Keratinocyte (primary cell): ENCODE data around the gene ECT2L. TPM values are rescaled to one million over a fixed set of nuclear protein-coding genes. Genes with fewer than 3 reads are reported as not detected.

Source experiments
- DNase-seq: peaks from one replicate; pipeline ENCODE4 v3.0.0-alpha.2; 2011; ENCODE audit warnings: low read depth, missing footprints, low spot score
- FAIRE-seq: peaks from 2 replicates; lab custom pipeline; 2011; peaks lifted over from hg19 to GRCh38; lab: Jason Lieb, UNC
- H2AFZ ChIP-seq: 2 replicates; pipeline ENCODE4 v1.6.0; 2012; ENCODE audit warnings: low read length, control low read depth, inconsistent platforms; ENCODE audit not compliant: control insufficient read depth
- H3K27ac ChIP-seq: 2 replicates; pipeline ENCODE4 v1.5.1; 2011; ENCODE audit warnings: low read length; ENCODE audit not compliant: control insufficient read depth, insufficient read depth
- H3K27me3 ChIP-seq: 3 replicates; pipeline ENCODE4 v1.6.0; 2011; ENCODE audit warnings: low read length; ENCODE audit not compliant: control insufficient read depth, insufficient read depth; ENCODE audit errors: extremely low read depth
- H3K36me3 ChIP-seq, 2 experiments: 2 replicates in 1 of 2; 3 replicates in 1 of 2; pipeline ENCODE4 v1.5.1; 2011; ENCODE audit warnings: low read length in 2 of 2, mild to moderate bottlenecking in 1 of 2; ENCODE audit not compliant: control insufficient read depth in 2 of 2, insufficient read depth in 2 of 2; ENCODE audit errors: extremely low read depth in 1 of 2
- H3K4me1 ChIP-seq: 3 replicates; pipeline ENCODE4 v1.5.1; 2011; ENCODE audit warnings: low read length; ENCODE audit not compliant: control insufficient read depth, insufficient read depth; ENCODE audit errors: extremely low read depth
- H3K4me2 ChIP-seq: 3 replicates; pipeline ENCODE4 v1.6.0; 2011; ENCODE audit warnings: low read depth, low read length; ENCODE audit not compliant: control insufficient read depth, insufficient read depth; ENCODE audit errors: extremely low read depth
- H3K4me3 ChIP-seq, 3 experiments: fragments of 200-600 bp in 1 of 3; sonication (generic) in 1 of 3; 2 replicates in 2 of 3; 3 replicates in 1 of 3; pipeline ENCODE4 v1.5.1; 2011 to 2016; ENCODE audit warnings: low read length in 3 of 3, mild to moderate bottlenecking in 3 of 3, control low read depth in 2 of 3, inconsistent platforms in 1 of 3, low read depth in 1 of 3, mixed read lengths in 1 of 3, mixed run types in 1 of 3, moderate library complexity in 1 of 3; ENCODE audit not compliant: control insufficient read depth in 2 of 3, insufficient read depth in 2 of 3; ENCODE audit errors: extremely low read depth in 1 of 3
- H3K79me2 ChIP-seq: 2 replicates; pipeline ENCODE4 v1.6.0; 2012; ENCODE audit warnings: low read length; ENCODE audit not compliant: control insufficient read depth, insufficient read depth
- H3K9ac ChIP-seq: 3 replicates; pipeline ENCODE4 v1.6.0; 2011; ENCODE audit warnings: low read length; ENCODE audit not compliant: control insufficient read depth, insufficient read depth; ENCODE audit errors: extremely low read depth
- H3K9me1 ChIP-seq: 3 replicates; pipeline ENCODE4 v1.6.0; 2011; ENCODE audit warnings: low read length; ENCODE audit not compliant: control insufficient read depth, insufficient read depth; ENCODE audit errors: extremely low read depth
- H3K9me3 ChIP-seq: 2 replicates; pipeline ENCODE4 v1.5.1; 2012; ENCODE audit warnings: low read depth, low read length; ENCODE audit not compliant: control insufficient read depth
- H4K20me1 ChIP-seq: 3 replicates; pipeline ENCODE4 v1.6.0; 2011; ENCODE audit warnings: low read length; ENCODE audit not compliant: control insufficient read depth, insufficient read depth; ENCODE audit errors: extremely low read depth
- EZH2 ChIP-seq: IDR thresholded peaks from one replicate; pipeline ENCODE4 v1.6.1; 2012; ENCODE audit warnings: inconsistent platforms, mild to moderate bottlenecking, low read length, moderate library complexity
- dilution Hi-C: fragments of 300-500 bp; cut with MboI; formaldehyde crosslinking; loops from one replicate; pipeline ENCODE4 v1.7.0; 2020; ENCODE audit warnings: low sequenced_read_pairs; ENCODE audit not compliant: extremely low pct_ligation_motif_present
- polyA plus RNA-seq, 5 experiments: library from polyadenylated mRNA; depleted of rRNA in 3 of 5; stranded (reverse) in 3 of 5; stranded (forward) in 1 of 5; unstranded in 1 of 5; fragments of >200 nt; gene quantifications; 1 replicate in 1 of 5; 2 replicates in 3 of 5; 3 replicates in 1 of 5; pipeline versions ENCODE4 v1.2.1 to v1.2.3, GENCODE V29; 2011 to 2012; ENCODE audit warnings: missing spikeins in 2 of 5, low read depth in 1 of 5, low replicate concordance in 1 of 5
- TF ChIP-seq, protein P1 (sequence below), 3 experiments: IDR thresholded peaks in 1 of 3; conservative IDR thresholded peaks in 1 of 3; optimal IDR thresholded peaks in 1 of 3; 2 replicates in 2 of 3; 3 replicates in 1 of 3; pipeline versions ENCODE3 to v1.5.1; 2011; ENCODE audit warnings: low read length in 3 of 3, mild to moderate bottlenecking in 3 of 3, moderate library complexity in 2 of 3, control low read depth in 1 of 3, inconsistent platforms in 1 of 3; ENCODE audit not compliant: insufficient read depth in 2 of 3; ENCODE audit errors: extremely low read depth in 1 of 3

ECT2L gene
- polyA plus RNA-seq, 1 donor (not counting 4 experiments of a cell fraction or from before 2014, with no cell fraction given) = 0.01 TPM

DNA sequence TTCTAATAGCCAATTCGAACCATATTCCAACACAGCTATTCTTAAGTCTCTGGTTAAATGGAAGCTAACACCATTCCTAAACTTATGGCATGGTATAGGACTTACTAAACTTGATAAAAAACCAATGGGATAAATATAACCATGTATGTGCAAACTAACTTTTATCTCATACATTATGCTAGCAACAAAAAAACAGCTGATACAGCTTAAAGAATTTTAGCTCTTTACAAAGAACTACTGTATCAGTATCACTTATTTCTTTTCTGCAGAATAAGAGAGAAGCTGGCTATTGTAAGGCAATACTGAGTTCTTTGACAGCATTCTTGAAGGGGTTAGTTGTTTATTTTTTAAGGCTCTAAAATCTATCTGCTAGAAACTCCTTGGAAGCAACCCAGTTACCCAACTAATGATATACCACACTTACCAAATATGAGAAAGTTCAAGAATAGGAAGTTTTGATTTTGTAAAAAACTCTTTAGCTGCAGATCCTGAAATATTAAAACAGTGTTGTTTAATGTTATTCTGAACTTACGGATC, 147.3 kb downstream of the ECT2L start:
- Histone ChIP-seq H3K36me3 (peaks cover 4 to 23% of the 10 kb centered on the region in 2 experiments), H3K9ac (no peak overlapping the region), H3K4me3 (no peak overlapping the region), H3K4me2 (no peak overlapping the region), H3K9me1 (no peaks in the 10 kb centered on the region), H3K27ac (no peak overlapping the region), H2AFZ (no peak overlapping the region), H3K9me3 (no peaks in the 10 kb centered on the region), H3K27me3 (no peaks in the 10 kb centered on the region), H4K20me1 (no peaks in the 10 kb centered on the region), H3K79me2 (peaks cover 20% of the 10 kb centered on the region), H3K4me1 (peaks cover 10% of the 10 kb centered on the region)
- no peak for TF ChIP-seq EZH2
- TF ChIP-seq, protein P1, sequence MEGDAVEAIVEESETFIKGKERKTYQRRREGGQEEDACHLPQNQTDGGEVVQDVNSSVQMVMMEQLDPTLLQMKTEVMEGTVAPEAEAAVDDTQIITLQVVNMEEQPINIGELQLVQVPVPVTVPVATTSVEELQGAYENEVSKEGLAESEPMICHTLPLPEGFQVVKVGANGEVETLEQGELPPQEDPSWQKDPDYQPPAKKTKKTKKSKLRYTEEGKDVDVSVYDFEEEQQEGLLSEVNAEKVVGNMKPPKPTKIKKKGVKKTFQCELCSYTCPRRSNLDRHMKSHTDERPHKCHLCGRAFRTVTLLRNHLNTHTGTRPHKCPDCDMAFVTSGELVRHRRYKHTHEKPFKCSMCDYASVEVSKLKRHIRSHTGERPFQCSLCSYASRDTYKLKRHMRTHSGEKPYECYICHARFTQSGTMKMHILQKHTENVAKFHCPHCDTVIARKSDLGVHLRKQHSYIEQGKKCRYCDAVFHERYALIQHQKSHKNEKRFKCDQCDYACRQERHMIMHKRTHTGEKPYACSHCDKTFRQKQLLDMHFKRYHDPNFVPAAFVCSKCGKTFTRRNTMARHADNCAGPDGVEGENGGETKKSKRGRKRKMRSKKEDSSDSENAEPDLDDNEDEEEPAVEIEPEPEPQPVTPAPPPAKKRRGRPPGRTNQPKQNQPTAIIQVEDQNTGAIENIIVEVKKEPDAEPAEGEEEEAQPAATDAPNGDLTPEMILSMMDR (optimal IDR thresholded peaks at IDR 0.05 in 1 of 3, IDR thresholded peaks at IDR 0.05 in 1 of 3, conservative IDR thresholded peaks at IDR 0.05 in 1 of 3; ENCODE audit: extremely low read depth in 1 of 3, insufficient read depth in 2 of 3, low read length in 3 of 3) = no peak
- dilution Hi-C loops = no loop called here
- no peak for FAIRE-seq
- DNase-seq = no peak

DNA sequence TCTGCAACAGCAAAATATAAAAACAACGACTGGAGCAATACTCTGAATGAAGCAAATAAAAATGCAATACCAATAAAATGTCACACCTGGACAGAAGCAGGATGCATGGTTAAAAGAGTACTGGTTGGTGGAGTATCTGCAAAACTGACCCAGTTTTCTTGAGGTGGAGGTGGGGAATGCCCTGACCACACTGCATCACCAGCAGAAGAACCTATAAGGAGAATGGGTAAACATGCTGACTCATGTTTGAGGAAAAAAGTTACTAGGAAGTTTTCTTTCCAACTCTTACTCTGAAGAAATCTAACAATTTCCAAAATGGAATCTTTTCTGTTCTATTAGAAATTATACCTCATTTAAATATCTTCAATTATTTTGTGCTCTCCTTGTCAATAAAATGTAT, 148.5 kb downstream of the ECT2L start:
- Histone ChIP-seq H2AFZ (no peak overlapping the region), H3K9ac (no peak overlapping the region), H4K20me1 (no peaks in the 10 kb centered on the region), H3K4me3 (no peak overlapping the region), H3K9me3 (no peaks in the 10 kb centered on the region), H3K4me1 (peaks cover 20% of the 10 kb centered on the region), H3K4me2 (no peak overlapping the region), H3K27me3 (no peaks in the 10 kb centered on the region), H3K9me1 (no peaks in the 10 kb centered on the region), H3K36me3 (peaks cover 4 to 23% of the 10 kb centered on the region in 2 experiments), H3K27ac (peak overlapping the region; percentile 58), H3K79me2 (peaks cover 32% of the 10 kb centered on the region)
- no peak for FAIRE-seq
- TF ChIP-seq, protein P1 (optimal IDR thresholded peaks at IDR 0.05 in 1 of 3, IDR thresholded peaks at IDR 0.05 in 1 of 3, conservative IDR thresholded peaks at IDR 0.05 in 1 of 3; ENCODE audit: extremely low read depth in 1 of 3, insufficient read depth in 2 of 3, low read length in 3 of 3) = no peak
- TF ChIP-seq EZH2 = no peak
- no peak for DNase-seq
- dilution Hi-C loops = no loop called here
